T-helper 1 cell treated with Interleukin-12 subunit alpha and Interleukin-12 subunit beta and Interleukin-4 antibody, amounts not matched to agents 30 ng/mL and 1 ng/mL, for 36 hours (primary cell): ENCODE data around the gene BMP8A. TPM values are rescaled to one million over a fixed set of nuclear protein-coding genes. Genes with fewer than 3 reads are reported as not detected.

Experiments used
- intact Hi-C: fragments of 100-400 bp; cut with micrococcal nuclease; formaldehyde crosslinking; loops from one replicate; pipeline ENCODE4 v1.15.1; 2024
- total RNA-seq: library from RNA; stranded (reverse); gene quantifications from 2 replicates; pipeline ENCODE4 v1.2.3, GENCODE V29; 2022

Gene BMP8A
- total RNA-seq, 1 donor from 2014 or later, result not detected

- intact Hi-C loops, result no loop called here
Measured at GRCh38 chr1:39569034-39569433, 77.6 kb downstream of the BMP8A start.

- intact Hi-C loops, result loop anchor here (10.0 kb wide), 1 partner anchor 386 kb away; no protein-coding TSS in a partner anchor
Measured at GRCh38 chr1:39570477-39571177, 79.2 kb downstream of the BMP8A start.

- intact Hi-C loops, result loop anchor here (10.0 kb wide), 1 partner anchor 386 kb away; no protein-coding TSS in a partner anchor
Measured at GRCh38 chr1:39571178-39571483, 79.7 kb downstream of the BMP8A start.

DNA sequence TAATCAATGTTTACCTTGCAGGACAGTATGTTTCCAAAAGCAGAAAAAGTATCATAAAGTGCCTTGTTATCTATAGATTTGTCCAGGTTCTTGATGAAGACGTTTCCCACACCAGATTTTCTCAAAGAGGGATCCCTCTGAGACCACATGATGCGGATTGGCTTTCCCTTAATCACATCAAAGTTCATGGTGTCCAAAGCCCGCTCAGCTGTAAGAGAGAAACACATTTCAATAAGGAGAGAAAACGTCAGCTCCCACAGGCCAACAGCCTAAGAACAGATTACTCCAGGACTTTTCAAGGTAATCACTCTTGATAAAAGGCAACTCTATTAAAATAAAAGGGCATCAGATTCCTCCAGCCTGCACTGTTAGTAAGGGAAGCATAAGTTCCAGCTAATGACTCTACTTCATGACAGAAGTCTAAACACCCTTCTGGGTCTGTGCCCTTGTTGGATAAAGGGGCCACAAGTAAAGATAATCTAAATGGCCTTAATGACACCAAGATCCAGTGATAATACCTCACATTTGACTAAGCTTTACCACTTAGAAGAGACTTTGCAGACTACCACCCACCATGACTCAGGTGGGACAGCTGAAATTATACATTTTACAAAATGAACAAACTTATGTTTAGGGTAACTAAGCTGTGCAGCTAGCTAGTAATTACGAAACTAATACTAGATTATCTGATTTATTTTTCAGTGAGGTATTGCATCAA is 81.1 kb downstream of the BMP8A start:
- intact Hi-C loops, result loop anchor here (10.0 kb wide), 1 partner anchor 388 kb away; no protein-coding TSS in a partner anchor

DNA sequence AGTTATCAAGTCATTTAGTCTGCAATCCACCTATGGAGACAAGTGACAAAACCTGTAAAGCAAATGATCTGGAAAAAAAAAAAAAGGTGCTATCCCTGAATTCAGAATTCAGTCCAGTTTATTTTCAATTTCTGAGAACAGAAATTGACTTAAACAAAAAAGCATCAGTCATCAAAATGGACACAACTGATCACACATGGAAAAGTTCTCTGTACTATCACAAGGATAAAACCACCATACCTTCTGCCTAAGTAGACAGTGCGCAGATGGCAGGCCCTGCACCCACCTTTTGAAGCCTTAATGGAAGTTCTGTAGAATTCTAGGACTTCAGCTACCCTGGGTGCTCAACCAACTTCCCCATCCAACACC is 81.6 kb downstream of the BMP8A start:
- intact Hi-C loops, result loop anchor here (10.0 kb wide), 1 partner anchor 388 kb away; no protein-coding TSS in a partner anchor

DNA sequence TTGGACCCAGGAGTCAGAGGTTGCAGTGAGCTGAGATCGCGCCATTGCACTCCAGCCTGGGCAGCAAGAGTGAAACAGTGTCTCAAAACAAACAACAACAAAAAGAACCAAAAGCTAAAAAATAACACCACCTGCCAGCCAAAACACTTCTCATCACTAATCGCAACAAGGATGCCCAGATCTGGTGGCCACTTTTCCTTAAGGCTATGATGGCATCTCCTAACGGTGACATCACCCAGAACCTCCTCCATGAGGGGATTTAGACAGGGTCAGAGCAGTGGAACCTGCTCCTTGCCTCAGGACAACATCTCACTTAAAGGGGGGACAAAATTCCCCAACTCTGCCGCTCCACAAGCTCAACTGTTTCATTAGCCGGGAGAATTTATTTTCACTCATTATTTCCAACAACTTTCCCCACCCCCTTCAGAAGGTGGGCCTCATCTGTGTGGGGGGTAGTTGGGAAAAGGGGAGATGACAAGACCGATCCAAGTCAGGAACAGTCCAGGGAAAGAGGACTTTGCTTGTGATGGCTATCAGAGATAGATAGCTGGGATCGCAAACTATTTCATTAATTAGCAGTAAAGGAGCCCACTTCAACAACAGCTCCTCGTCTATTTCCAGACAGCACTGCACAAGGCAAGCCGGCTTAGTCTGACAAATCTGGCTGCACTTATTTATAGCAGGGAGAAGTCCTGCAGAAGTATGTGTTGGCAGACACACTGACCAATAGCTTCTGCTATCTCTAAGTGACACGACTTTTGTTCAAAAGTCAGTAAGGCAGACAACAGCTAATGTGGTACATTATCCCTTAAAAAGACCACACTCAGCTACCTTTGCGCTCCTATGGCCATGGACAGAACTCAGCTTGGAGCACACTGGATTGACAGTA is 82.5 kb downstream of the BMP8A start:
- intact Hi-C loops, result loop anchor here (2.0 to 10.0 kb wide), 2 partner anchors 79 to 389 kb away; no protein-coding TSS in a partner anchor

- intact Hi-C loops, result loop anchor here (1.0 to 10.0 kb wide), 3 partner anchors 15 to 390 kb away; no protein-coding TSS in a partner anchor
Measured at GRCh38 chr1:39574646-39575045, 83.2 kb downstream of the BMP8A start.

Other genes with a start within 250 kb of the BMP8A start
- 168 and 169 TPM in 2 replicates for gene PABPC4, start 85.2 kb downstream of the BMP8A start, total RNA-seq
- not detected in 2 replicates for gene HEYL, start 148.0 kb downstream of the BMP8A start, total RNA-seq
- 0.56 and 1.1 TPM in 2 replicates for gene NT5C1A, start 180.5 kb downstream of the BMP8A start, total RNA-seq
- gene HPCAL4, start 199.8 kb downstream of the BMP8A start, total RNA-seq, result 3.0 and 3.1 TPM in 2 replicates
- 61.3 and 61.5 TPM in 2 replicates for gene PPIE, start 247.2 kb downstream of the BMP8A start, total RNA-seq